Erythroblast (primary cell): Measurements from ENCODE around the gene HGS.

ENCODE experiments used
- DNase-seq, 2 experiments: peaks; one replicate each; lab custom pipeline; 2025; lab: John Stamatoyannopoulos, UW
- GATA1 ChIP-seq: IDR thresholded peaks from 2 replicates; pipeline ENCODE4 v1.6.1; 2011; ENCODE audit warnings: low read depth, mild to moderate bottlenecking, control low read depth, low read length, moderate library complexity
- POLR2A ChIP-seq: IDR thresholded peaks from 2 replicates; pipeline ENCODE4 v1.6.1; 2011; ENCODE audit warnings: mild to moderate bottlenecking, low read length

The HGS gene

DNA sequence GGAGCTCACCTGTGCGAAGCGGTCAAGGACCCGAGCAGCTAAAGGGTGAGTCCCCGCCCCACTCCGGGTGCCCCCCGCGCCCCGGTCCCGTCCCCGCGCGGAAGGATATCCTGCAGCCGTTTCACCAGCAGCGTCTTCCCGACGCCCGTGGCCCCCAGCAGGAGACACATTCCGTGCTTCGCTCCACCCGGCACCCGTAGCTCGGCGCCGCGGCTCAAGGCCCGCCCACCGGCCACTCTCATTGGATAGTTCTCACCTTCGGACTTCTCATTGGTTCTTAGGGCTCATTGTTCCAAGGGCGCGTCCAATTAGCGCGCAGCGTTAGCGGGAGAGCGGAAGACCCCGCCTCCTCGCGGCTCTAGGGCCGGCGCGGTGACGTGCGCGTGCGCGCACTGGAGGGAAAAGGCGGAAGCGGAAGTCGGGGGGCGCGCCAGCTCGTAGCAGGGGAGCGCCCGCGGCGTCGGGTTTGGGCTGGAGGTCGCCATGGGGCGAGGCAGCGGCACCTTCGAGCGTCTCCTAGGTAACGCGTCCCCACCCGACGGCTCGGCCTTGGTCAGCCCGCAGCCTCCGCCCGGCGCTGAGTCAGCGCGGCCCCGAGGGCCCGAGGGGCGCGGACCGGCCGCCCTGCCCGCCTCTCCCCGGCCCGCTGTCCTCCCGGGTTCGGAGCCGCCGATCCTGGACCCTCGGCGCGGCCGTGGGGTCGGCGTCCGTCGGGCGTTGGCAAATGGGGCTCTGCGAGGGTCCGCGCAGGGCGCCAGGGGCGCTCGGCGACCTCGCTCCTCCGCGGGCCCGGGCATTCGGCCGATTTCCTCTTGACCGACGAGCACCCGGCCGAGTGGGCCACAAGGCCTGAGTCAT, at the start of gene HGS, which contains the start of gene ARL16:
Gene HGS, plus strand, starts transcription at position 428 of the 858 bp plus-strand sequence. Its CDS starts 56 bp downstream, at position 484.
Gene ARL16, minus strand, starts transcription at position 214 of the 858 bp plus-strand sequence. Its CDS starts 44 bp downstream, at position 170.
- peak; percentile 74 for TF ChIP-seq POLR2A
- no peak for TF ChIP-seq GATA1
- peak; percentile 99 to 100 for DNase-seq

- TF ChIP-seq POLR2A (no peak), GATA1 (no peak)
Measured at GRCh38 chr17:81635431-81635830, 48.4 kb upstream of the HGS start.

GRCh38 chr17:81635973-81636504, 47.8 kb upstream of the HGS start:
- no peak for TF ChIP-seq GATA1
- no peak for TF ChIP-seq POLR2A
- DNase-seq, result peak; percentile 61 to 75

More at GRCh38 chr17:81635431-81635830, 48.4 kb upstream of the HGS start:
- DNase-seq, result no peak

DNA sequence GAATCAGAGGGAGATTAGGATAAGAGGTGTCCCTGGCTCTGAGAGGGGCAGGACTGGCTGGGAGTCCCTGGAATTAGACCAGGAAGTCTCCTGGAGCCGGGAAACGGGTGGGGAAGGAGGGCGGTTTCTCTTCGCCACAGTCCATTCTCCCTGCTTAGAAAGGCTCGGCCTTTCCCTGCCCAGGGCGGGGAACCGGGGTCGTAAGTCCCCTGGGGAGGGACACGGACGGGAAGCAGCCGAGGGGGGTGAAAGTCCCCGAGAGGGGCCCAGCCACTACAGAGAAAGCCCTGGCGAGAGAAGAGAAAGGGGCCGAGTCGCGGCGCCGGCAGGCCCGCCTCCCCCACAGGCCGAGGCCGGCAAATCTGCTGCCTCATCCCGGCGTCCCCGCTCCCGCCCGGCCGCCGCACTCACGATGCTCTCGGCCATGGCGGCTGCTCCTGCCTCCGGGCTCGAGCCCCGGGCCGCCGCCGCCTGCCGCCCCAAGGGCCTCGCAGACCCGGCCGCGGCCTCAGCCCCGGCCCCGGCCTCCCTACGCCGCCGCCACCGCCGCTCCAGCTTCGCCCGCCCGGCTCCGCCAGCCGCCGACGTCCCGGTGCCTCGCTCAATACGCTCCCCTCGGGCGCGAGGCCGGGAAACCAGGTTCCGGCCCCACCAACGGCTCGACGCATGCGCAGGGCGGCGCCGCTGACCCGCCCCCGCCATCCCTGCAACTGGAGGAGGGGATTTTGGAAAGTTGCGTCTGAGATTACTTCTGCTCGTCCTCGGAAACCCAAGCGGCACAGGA, 47.1 kb upstream of the HGS start, which contains the start of the genes NPLOC4 and TSPAN10:
Gene NPLOC4, minus strand, starts transcription at position 608 of the 784 bp plus-strand sequence. Its CDS starts 182 bp downstream, at position 426.
Gene TSPAN10, plus strand, starts transcription at position 692 of the 784 bp plus-strand sequence. CDS start 5,217 bp downstream, outside the sequence.
- peak; percentile 88 to 92 for DNase-seq
- TF ChIP-seq POLR2A, result peak; percentile 82
- no peak for TF ChIP-seq GATA1

DNA sequence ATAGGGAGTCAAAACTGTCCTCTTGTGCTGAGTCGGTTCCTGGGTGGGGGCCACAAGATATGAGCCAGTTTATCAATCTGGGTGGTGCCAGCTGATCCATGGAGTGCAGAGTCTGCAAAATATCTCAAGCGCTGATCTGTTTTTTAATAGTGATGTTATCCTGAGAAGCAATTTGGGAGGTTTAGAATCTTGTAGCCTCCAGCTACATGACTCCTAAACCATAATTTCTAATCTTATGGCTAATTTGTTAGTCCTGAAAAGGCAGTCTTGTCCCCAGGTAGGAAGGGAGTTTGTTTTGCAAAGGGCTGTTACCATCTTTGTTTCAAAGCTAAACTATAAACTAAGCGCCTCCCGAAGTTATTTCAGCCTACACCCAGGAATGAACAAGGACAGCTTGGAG, 45.1 kb upstream of the HGS start:
- TF ChIP-seq GATA1 (no peak), POLR2A (no peak)
- DNase-seq, result peak; percentile 43 to 64

DNA sequence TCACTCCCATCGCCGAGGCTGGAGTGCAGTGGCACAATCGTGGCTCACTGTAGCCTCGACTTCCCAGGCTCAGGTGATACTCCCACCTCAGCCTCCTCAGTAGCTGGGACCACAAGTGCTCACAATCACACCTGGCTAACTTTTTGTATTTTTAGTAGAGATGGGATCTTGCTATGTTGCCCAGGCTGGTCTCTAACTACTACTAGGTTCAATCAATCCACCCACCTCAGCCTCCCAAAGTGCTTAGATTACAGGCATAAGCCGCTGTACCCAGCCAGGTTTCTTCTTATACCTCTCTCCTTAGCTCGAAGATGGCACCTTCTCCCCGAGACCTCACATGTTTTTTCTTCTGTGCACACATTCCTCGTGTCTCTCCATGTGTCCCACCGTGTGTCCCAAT, 43.8 kb upstream of the HGS start:
- DNase-seq, result no peak

GRCh38 chr17:81641825-81642489, 41.9 kb upstream of the HGS start:
- peak in 1 of 2 experiments; percentile 28 for DNase-seq
- TF ChIP-seq GATA1, result no peak
- no peak for TF ChIP-seq POLR2A

More for the DNA sequence above, 43.8 kb upstream of the HGS start:
- TF ChIP-seq GATA1 (no peak), POLR2A (no peak)

DNA sequence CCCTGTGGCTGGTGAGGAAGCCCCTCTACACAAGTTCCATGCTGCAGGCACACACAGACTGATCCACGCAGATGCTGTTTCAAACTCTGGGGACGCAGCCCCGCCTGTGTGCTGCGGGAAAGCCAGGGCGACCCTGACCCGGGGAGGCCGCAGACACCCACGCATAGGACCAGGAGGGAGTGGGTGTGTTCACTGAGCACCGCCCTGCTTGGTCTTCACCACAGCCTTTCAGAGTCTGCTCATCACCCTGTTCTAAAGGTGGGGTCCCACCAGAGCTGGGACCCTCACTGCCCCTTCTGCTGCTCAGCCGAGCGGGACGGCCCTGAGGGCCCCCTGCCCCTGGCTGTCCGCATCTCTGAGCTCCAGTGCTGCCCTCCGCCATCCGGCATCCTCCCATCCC, 39.3 kb upstream of the HGS start:
- TF ChIP-seq POLR2A (no peak), GATA1 (no peak)
- DNase-seq, result no peak

GRCh38 chr17:81644976-81645952, 38.5 kb upstream of the HGS start:
- TF ChIP-seq GATA1 (no peak), POLR2A (no peak)
- peak in 1 of 2 experiments; percentile 15 for DNase-seq

DNA sequence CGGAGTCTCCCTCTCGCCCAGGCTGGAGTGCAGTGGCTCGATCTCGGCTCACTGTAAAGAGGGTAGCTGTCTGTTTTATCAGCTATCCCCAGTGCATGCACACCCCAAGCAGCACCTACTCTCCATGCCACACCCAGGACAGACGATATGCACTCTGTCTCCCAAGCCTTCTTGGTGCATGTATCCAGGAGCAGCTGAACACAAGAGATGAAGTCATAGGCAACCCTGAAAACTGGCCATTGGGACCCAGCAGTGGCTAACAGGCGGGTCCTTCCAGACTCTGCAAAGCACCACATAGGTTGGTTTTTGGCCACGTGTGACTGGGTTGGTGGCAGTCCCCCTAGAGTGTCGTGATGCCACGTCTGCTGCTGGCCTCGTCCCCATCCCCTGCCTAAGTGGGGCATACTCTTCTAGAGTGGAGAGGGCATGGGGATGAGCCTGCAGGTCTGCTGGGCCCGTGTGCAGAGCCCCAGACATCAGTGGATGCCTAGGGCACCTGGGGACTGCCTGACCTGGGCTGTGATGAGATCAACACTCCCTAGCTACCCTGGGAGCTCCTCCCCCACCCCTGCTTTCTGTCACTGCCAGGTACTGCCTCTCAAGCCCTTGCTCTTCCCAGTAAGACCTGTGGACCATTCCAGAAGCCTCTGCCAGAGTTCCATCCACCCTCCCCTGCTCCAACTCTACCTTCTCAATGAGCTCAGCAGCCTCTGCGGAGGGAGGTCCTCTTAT, 36.8 kb upstream of the HGS start:
- TF ChIP-seq POLR2A (peak; percentile 53), GATA1 (no peak)
- peak; percentile 80 to 91 for DNase-seq

DNA sequence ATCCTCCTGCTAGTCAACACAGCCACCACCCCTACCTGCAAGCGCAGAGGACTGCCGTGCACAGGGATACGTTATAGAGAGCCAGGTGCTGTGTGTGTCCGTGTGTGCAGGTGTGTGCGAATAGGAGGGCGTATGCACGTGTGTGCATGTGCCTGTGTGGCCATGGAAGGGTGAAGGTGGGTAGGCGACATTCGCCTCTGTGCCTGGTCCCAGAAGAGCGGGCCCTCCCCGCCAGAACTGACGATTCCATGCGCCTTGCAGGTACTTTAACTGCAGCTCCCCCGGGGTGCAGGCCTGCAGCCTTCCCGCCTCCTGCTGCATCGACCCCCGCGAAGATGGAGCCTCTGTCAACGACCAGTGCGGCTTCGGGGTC, 36.2 kb upstream of the HGS start:
- DNase-seq, result no peak
- TF ChIP-seq GATA1, result no peak
- no peak for TF ChIP-seq POLR2A
